Activated CD8-positive, alpha-beta memory T cell treated with anti-CD3 and anti-CD28 coated beads for 24 hours (primary cell): ENCODE results near the gene CCDC12.

ENCODE experiments used
- DNase-seq: peaks from one replicate; pipeline ENCODE4 v3.0.0-alpha.2; 2020

Gene CCDC12

DNA sequence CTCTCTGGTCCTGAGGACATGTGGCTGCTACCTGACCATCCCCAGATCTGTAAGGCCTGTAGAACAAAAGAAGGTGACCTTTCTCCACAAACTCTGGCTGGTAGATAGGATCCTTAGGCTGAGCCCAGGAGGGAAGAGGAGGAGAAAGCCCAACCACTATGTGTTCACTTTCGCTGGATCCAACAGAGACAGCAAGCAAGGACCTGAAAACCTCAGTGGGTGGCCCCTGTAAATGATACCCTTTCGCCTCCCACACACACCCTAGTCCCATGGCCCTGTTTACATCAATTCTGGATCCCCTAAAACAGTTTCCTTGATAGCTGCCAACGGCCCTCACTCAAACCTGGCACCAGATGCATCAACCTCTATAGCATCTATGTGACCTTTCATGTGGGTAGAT, 22.4 kb downstream of the CCDC12 start:
- no peak for DNase-seq

DNA sequence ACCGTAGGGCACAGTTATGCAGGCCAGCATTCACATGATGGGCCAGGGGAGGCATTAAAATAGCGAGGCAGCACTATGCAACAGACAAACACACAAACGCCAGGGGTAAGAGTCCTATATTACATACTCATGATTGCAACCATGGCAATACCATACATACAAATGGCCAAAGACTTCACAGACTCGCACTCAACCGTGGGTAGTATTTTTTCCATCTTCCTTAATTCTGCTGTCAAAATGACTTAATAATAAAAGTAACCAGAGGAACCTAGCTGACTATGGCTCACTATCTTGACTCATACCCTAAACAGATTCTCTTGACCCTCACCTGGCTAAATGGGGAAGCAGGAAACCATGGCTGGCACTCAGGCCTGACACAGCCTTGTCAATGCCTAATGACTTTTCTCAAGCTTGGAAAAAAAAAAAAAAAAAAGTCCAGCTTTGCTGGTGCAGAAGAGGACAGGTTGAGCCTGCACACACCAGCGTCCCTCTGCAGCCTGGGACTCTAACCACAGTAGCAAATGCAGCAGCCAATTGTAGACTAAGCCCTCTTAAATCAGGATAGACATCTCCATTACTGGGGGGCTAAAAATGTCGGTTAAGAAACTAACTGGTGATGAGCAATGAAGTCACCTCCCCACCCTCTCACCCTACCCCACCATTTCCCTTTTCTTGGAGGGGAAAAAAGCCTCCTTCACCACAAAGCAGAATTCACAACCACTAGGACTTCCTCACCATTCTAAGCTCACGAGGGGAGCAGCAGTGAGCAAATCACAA, 23.1 kb downstream of the CCDC12 start:
- DNase-seq: no peak

DNA sequence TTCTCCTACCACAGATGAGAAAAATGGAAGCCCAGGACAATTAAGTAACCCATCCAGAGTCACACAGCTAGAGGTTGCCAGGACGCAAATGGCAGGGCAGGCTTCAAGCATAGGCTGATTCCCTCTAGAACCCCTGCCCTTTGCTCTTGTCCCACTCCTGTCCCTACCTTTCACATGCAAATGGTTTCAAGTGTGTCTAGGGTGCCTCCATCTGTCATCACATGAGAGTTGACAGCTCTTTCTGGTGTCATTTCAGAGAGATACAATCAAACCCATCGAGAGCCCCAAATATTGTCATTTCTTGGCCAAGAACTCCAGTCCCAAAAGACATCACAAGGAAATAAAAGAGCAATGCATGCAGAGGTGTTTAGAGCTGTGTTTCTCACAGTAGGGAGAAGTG, 23.7 kb downstream of the CCDC12 start:
- no peak for DNase-seq

DNA sequence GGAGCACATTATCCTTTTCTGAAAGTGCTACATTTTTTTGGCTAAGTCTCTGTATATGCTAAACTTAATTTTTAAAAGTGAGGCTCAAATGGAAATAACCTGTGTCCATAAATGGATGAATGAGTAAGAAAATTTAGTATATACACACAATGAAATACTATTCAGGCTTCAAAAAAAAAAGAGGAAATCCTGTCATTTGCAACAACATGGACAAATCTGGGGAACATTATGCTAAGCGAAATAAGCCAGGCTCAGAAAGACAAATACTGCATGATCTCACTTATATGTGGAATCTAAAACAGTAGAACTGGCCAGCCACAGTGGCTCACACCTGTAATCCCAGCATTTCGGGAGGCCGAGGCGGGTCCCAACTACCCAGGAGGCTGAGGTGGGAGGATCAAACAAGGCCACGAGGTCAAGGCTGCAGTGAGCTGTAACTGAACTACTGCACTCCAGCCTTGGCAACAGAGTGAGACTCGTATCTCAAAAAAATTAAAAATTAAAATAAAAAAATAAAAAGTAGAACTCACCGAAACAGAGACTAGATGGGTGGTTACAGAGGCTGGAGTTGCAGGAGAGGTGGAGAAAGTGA, 25.8 kb downstream of the CCDC12 start:
- no peak for DNase-seq

DNA sequence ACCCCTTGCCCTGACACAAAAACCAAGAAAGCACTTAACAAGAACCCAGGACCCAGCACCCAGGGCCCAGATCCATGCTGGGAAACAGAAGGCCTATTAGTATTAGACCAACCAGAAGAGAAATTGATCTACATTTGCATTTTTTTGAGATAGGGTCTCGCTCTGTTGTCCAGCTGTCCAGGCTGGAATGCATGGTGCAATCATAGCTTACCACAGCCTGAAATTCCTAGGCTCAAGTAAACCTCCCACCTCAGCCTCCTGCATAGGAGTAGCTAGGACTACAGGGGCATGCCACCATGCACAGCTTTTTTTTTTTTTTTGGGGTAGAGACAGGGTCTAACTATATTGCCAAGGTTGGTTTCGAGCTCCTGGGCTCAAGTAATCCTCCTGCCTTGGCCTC, 26.4 kb downstream of the CCDC12 start:
- no peak for DNase-seq

DNA sequence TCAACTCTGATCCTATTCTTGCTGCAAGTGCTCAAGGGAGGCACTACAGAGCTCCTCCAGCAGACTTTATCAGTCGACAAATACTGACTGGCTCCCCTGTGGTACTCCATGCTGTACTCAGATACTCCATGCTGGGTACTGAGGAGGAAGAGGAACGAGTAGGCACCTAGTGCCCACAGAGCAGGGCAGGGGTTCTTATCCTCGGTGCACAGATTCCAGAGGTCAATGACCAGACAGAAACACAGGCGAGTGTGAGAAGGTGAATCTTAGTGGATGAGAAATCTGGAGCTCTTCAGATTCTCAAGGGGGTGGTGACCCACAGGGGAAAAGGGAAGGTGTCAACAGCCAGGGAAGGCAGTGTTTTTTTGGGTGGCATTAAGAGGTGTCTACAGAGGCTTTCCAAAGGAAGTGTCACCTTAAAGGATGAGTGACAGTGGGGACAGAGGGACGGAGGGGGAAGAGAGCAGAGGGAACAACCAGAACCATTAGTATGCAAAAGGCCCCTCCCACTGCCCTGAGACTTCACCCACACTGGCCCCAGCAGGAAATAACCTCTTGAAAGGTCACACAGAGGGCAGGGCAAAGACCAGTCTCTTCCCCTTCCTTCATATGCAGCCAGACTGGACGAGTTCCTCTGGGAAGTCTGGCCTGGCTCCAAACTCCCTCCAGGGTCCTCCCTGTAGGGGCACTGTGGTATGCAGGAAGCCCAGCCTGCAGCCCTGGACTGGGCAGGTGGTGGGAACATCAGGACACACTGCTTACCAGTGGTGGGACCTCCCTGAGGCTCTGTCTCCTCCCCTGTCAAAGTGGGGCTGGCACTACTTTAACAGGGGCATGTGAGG, 27.5 kb downstream of the CCDC12 start:
- DNase-seq: no peak

DNA sequence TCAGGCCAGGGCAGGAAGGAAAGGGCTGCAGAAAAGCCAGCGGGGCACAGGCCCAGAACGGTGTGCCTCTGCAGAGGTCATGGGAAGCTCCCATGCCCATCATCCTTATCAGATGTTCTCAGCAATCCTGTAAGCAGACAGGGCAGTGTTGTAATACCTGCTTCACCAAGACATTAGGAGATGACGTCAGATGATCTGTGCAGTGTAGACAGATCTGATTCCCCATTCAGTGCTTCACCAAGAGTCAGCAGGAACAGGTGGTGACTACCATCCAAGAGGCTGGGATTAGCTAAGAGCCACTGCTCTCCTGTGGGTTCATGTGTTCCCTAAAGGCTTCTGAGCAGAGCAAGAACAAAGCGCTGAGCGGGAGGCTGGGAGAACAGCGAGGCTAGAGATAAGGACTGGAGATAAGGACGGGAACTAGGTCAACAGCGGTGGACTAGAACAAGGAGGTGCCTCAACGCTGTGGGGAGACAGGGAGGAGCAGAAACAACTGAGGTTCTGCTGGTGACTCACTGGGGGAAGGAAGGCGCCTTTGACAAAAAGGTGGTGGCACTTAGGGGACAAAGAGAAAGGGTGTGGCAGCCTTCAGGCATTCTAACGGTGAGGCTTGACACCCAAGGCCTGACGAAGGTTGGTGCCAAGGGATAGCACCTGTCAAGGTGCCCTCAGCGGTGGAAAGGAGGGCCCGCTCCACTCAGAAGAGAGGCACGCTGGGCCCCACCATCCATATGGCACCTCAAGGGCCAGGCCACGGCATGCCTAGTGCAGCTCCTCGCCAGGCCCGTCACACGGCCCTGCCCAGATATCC, 28.4 kb downstream of the CCDC12 start:
- DNase-seq: peak; percentile 78

DNA sequence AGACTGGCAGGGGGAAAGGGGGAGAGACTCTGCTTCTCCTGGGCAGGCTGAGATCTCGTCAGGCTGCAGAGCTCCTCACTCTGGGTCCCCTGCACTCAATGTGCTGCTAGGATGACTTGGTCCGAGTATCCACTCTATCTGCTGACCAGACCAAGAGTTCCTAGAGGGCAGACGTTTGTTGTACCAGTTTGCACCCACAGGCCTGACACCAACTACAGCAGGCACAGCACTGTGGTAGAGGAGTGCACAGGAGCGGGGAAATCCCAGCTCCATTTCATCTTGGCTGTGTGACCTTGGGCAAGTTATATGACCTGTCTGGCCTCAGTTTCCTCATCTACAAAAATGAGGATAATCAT, 29.0 kb downstream of the CCDC12 start:
- no peak for DNase-seq

DNA sequence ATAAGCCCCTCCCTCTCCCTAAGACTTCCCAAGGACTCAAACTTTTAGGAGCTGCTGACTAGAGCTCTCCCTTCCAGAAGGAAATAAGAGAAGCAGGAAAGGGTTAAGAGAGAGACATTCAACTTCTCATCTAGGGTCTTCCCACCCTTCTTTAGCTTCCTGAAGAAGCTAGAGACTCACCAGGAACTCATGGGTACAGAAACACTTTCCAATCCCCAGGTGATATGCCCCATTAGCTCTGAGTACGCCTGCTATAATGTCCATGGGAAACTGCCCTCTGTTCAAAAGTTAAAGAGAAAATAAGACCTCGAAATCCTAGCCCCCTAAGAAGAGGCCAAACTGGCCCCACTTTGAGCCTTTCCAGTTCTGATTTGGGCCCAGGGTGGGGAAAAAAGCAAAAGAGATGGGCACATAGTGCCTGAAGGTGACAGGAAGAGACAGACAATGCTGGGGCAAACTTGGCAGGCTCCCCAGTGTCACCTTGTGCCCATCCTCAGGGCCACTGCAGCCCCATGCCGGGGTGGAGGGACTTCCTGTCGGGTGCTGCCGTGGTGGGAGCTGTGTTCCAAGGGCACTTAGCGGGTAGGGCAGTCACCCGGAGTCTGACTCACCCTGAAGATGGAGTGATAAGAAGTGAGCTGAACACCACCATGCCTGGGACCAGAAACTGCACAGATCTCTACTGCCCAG, 29.5 kb downstream of the CCDC12 start:
- peak; percentile 75 for DNase-seq

DNA sequence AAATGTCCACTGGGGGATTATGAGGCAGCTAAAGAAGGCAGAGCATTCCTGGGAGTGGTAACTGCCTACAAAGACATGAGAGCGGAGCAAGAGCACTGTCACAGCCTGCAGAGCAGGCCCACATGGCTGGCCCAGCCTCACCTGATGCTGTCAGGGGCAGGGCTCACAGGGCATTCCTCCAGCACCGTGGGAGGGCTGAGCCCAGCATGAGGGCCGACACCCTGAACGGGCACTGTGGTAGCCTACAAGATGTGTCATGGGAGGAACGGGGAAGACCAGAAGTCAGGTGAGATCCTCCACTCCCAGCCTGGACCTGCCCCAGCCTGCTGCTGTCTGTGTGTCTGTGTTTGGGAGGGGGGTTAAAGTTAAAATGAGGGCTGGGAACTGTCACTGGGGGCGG, 30.1 kb downstream of the CCDC12 start:
- no peak for DNase-seq

DNA sequence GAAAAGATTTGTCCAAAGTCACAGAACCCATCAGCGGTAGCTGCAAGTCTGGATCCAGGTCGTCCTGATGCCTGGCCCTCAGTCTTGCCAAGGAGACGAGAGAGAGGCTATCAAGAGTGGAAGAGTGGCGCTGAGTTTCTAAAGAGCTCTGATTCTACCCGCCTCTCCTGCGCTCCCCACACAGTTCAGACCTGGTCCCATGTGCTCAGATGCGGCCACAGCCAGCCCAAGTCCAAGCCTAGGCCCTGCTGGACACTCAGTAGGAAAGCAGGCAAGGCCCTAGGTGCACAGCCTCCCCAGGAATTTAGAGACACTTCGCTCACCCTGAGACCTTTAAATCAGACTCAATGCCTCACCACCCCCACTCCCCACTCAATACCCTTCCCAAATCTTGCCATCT, 32.4 kb downstream of the CCDC12 start:
- no peak for DNase-seq

DNA sequence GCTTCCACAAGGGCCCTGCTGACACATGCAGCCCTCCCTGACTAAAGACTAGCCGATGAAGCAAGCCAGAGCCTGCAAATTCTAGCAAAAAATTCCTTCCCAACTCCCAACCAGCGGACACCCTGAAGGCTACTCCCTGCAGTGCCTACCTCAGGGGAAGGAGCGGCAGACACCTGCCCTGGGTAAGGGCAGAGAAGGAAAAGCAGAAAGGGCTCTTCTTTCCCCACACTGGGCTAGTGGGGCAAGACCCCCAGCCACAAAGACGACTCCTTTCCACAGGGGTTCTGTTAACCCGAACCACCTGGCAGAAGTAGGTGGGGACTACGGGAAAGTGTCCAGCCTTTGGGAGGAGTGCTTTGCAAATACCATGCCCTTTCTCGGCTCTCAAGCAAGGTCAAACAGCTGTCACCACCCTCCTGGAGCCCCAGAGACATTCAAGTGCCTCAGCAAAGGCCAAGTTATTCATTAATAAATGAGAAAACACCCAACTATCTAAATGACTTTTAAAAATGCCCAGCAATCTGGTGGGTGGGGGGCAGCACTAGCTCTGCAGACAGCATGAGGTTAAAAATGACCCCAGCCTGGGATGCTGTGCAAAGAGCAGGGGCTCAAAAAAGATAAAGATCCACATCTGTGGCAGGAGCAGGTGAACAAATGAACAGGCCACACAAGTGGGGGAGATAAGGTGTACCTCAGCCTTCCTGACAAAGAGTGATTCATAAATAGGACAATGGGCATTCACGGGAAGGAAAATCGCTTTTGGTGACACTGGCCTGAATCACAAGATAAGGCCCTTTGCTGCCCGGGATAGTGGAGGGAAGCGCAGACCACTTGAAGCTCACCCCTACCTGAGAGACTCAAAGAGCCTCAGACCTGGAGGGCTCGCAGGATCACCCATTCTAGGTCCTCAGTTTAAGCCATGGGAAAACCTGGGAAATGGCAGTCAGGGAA, 33.0 kb downstream of the CCDC12 start:
- DNase-seq: no peak

DNA sequence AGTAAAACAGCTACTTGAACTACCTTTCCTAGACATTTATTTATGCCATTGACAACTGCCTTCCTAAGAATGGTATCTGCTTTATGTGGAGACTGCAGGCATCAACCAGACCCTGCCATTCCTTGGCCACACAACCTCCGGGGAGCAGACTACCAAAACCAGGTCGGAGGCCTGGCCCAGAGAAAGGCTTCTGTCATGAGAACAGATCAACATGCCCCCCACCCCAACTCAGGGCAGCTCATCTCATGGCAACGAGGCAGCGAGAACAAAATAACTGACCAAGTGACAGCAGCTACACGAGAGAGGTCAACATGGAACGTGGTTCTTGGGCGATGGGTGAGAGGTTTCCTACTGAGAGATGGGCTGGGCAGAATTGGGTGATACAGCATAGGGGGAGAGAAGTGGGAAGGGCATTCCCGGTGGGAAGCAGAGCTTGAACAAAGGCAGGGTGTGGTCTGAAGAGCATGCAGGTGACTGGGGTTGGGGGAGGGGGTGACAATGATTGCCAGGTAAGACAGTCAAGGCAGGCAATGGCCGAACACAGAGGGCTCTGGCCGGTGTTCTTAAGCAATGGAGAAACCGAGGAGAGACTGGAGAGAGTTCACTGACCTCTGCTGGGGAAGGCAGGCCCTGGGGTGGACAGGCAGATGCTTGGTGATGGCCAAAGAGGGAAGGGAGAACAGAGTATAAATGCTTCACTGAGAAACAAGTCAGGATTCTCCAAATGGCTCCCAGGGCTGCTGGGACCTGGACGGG, 33.9 kb downstream of the CCDC12 start:
- no peak for DNase-seq

DNA sequence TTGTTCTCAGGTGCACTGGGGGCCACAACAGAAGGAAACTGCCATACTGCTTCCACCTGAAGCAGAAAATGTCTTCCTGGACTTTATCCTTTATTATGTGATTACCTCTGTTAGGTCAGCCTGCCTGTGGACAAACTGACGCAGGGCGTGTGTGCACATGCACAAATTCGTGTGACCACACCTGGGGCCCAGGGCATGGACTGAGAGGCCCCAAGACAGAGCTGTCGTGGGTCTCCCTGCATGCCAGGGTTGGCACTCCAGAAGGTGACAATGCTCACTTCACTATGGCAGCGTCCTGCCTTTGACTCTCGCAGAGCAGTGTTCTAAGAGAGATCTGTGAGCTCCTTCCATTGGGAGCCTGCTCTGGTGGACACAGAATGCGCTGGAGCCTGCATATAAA, 34.5 kb downstream of the CCDC12 start:
- no peak for DNase-seq

DNA sequence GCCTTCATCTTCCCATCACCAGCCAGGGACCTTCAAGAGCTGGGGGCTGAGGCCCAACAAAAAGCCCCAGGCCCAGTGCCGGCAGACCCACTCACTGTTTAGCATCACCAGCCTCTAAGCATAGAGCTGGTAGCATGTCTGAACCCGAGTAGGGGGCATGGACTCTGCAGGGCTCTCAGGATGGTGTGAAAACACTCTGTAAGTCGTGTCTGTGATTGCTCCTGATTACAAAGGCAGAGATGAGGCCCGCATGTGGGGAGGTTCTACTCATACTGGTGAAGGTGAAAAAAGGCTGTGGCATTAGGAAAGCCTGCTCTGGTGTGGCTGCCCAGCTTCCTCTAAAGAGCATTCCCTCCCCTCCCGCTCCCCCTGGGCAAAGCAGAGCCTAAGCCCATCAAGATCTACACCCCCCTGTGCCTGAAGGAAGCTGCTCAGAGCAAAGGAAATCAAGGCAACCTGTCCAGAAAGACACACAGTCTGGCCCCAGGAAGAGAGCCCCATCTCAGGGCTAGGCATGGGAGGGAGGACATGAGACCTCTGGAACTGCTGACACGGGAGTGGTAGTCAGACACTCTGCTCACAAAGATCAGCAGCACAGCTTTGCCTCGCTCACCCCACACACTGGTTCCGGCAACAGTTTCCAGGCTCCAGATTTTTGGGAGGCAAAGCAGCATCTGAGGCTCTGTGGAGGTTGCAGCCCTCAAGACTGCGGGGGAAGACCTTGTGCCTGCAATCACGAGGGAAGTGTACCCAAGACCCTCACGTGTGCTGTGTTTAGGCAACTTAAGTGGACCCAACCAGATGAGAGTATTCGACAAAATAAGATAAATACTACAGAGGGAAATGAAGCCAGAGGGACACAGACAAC, 36.7 kb downstream of the CCDC12 start:
- DNase-seq: no peak

DNA sequence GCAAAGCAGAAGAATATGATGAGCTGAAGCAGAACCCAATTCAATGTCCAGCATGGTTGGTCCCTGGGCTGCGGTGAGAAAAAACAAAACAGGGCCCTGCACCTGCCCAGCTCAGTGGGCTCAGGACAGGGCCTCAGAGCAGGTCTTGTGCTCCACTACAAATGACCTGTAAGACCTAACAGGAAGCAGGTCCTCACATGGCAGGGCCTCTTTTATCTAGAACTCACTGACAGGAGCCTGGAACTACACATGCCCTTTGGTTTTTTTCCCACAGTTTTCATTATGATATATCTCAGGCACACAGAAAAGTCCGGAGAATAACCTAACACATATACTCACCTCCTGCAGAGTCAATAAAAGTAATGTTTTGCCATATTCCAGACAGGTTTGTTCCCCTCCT, 38.4 kb downstream of the CCDC12 start:
- DNase-seq: no peak

DNA sequence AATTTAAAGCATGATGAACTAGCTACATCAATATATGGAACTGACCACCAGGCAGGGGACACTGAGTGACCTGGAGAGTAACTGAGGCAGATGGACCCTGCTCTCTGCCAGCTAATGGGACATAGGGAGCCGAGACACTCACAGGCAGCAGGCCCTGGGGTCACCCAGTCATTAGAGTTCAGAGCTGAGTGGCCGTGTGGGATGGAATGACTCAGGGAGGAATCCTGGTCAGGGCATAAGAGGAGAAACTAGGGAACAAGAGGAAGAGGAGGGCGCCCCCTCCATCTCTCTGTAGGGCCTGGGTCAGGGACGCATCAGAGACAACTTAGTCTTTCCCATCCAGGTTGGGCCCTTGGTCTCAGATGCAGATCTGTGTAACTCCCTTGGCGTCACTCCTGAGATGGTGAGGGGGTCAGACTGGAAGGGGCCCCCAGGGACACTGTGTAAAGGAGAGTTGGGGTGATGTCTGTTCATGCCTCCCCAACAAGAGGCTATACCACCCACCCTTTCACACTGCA, 39.8 kb downstream of the CCDC12 start:
- no peak for DNase-seq

DNA sequence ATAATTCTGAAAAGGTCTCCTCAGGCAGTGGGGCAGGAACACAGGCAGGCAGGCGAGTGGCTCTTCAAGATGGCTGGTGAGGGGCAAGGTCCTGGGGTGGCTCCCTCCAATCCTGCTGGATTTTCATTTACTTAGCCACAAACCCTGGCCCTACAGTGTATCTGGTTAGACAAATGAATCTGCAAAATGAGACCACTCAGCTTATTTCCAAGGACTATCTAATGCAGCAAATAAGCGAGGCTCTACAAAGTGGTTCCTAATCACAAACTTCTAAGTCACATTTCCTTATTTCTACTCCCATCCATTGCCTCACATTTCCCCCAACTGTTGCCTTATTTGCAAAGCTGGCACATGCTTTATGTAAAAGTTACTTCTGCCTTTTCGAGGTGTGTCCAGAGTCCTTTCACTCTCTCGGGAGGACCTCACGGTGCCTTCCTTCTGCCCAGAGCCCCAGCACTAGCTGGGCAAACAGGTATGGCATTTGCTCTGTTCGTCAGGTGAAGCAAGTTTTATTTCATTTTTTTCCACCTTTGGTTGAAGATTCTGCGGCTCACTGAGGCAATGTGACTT, 40.5 kb downstream of the CCDC12 start:
- no peak for DNase-seq
